Endodermal cell (in vitro differentiated cells): ENCODE data around the gene PCSK2. TPM values are rescaled to one million over a fixed set of nuclear protein-coding genes. Genes with fewer than 3 reads are reported as not detected.

Experiments
- DNase-seq: peaks from one replicate; pipeline ENCODE4 v3.0.0-alpha.2; 2017
- H3K27ac ChIP-seq: 2 replicates; pipeline ENCODE4 v1.5.1; 2013; ENCODE audit warnings: mild to moderate bottlenecking, low read depth, low read length, moderate library complexity
- H3K27me3 ChIP-seq: 2 replicates; pipeline ENCODE4 v1.6.1; 2013; ENCODE audit warnings: mild to moderate bottlenecking, low read length, moderate library complexity; ENCODE audit not compliant: insufficient read depth, control insufficient read depth, poor library complexity, severe bottlenecking
- H3K36me3 ChIP-seq: 2 replicates; pipeline ENCODE4 v1.7.0; 2013; ENCODE audit warnings: mild to moderate bottlenecking, low read length, moderate library complexity; ENCODE audit not compliant: control insufficient read depth, insufficient read depth
- H3K4me1 ChIP-seq: one replicate; pipeline ENCODE4 v1.7.0; 2013; ENCODE audit warnings: low read length; ENCODE audit not compliant: control insufficient read depth, insufficient read depth
- H3K4me3 ChIP-seq: 2 replicates; pipeline ENCODE4 v1.5.1; 2013; ENCODE audit warnings: mild to moderate bottlenecking, low read length, moderate library complexity
- H3K9ac ChIP-seq: 2 replicates; pipeline ENCODE4 v1.6.1; 2013; ENCODE audit warnings: mild to moderate bottlenecking, low read length, moderate library complexity; ENCODE audit not compliant: poor library complexity, severe bottlenecking; ENCODE audit errors: extremely low read depth
- H3K9me3 ChIP-seq: 2 replicates; pipeline ENCODE4 v1.6.1; 2013; ENCODE audit warnings: mild to moderate bottlenecking, low read length, moderate library complexity; ENCODE audit not compliant: control insufficient read depth
- H3K27ac Mint-ChIP-seq: 2 replicates; pipeline ENCODE4 v1.8.0; 2020; ENCODE audit warnings: mixed read lengths
- H3K27me3 Mint-ChIP-seq: 2 replicates; pipeline ENCODE4 v1.8.0; 2021; ENCODE audit warnings: mild to moderate bottlenecking, mixed read lengths; ENCODE audit not compliant: insufficient read depth
- H3K36me3 Mint-ChIP-seq: 2 replicates; pipeline ENCODE4 v1.8.0; 2020; ENCODE audit warnings: low read depth, mixed read lengths
- H3K4me1 Mint-ChIP-seq: 2 replicates; pipeline ENCODE4 v1.8.0; 2020; ENCODE audit warnings: mixed read lengths
- H3K4me3 Mint-ChIP-seq: 2 replicates; pipeline ENCODE4 v1.8.0; 2020; ENCODE audit warnings: mild to moderate bottlenecking, moderate library complexity, mixed read lengths
- H3K9me3 Mint-ChIP-seq: 2 replicates; pipeline ENCODE4 v1.8.0; 2020; ENCODE audit warnings: mild to moderate bottlenecking, mixed read lengths
- WGBS, 2 experiments: methylation state at CpG; one replicate each; pipeline versions ENCODE4 v1.1.5 to v1.1.7; 2013; ENCODE audit warnings: missing lambda C conversion rate in 2 of 2, mixed read lengths in 1 of 2; ENCODE audit not compliant: insufficient coverage in 1 of 2, insufficient read length in 1 of 2; 5-methylcytosine and 5-hydroxymethylcytosine counted together
- total RNA-seq, 2 donors: library from RNA; stranded (reverse); fragmentation: NEBNext Ultra II Directional in 1 of 2; extraction: Animal tissue kit (Norgen Biotek cat#: 25700) in 1 of 2; gene quantifications; 2 replicates in 1 of 2; 3 replicates in 1 of 2; pipeline ENCODE4 v1.2.1, GENCODE V29; 2021
- TF ChIP-seq, protein P1 (sequence below): fragments of 200-600 bp; sonication (generic); conservative IDR thresholded peaks from 2 replicates; pipeline ENCODE4 v1.5.0; 2021; ENCODE audit warnings: antibody characterized with exemption, mild to moderate bottlenecking

PCSK2 gene
- total RNA-seq, 2 donors from 2014 or later: 3.0 to 4.8 TPM

- no peaks in the 10 kb centered on the region for H3K27me3 Mint-ChIP-seq
- TF ChIP-seq, protein P1, sequence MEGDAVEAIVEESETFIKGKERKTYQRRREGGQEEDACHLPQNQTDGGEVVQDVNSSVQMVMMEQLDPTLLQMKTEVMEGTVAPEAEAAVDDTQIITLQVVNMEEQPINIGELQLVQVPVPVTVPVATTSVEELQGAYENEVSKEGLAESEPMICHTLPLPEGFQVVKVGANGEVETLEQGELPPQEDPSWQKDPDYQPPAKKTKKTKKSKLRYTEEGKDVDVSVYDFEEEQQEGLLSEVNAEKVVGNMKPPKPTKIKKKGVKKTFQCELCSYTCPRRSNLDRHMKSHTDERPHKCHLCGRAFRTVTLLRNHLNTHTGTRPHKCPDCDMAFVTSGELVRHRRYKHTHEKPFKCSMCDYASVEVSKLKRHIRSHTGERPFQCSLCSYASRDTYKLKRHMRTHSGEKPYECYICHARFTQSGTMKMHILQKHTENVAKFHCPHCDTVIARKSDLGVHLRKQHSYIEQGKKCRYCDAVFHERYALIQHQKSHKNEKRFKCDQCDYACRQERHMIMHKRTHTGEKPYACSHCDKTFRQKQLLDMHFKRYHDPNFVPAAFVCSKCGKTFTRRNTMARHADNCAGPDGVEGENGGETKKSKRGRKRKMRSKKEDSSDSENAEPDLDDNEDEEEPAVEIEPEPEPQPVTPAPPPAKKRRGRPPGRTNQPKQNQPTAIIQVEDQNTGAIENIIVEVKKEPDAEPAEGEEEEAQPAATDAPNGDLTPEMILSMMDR: no peak
- peak; percentile 7 for DNase-seq
Measured at GRCh38 chr20:17491488-17491887, 264.6 kb downstream of the PCSK2 start.

GRCh38 chr20:17493173-17493572, 266.3 kb downstream of the PCSK2 start:
- Histone ChIP-seq H3K36me3 (no peaks in the 10 kb centered on the region), H3K27ac (no peak overlapping the region), H3K9me3 (no peaks in the 10 kb centered on the region), H3K4me3 (no peak overlapping the region), H3K27me3 (no peaks in the 10 kb centered on the region), H3K4me1 (no peaks in the 10 kb centered on the region), H3K9ac (no peak overlapping the region)
- peaks cover 18% of the 10 kb centered on the region for H3K36me3 Mint-ChIP-seq
- no peak overlapping the region for H3K4me3 Mint-ChIP-seq
- no peaks in the 10 kb centered on the region for H3K27me3 Mint-ChIP-seq
- 84% methylated on average over 2 of the region's 2 CpGs; no CpG with 5 or more reads in 1 of the 2 experiments for WGBS, 2 experiments
- peaks cover 3% of the 10 kb centered on the region for H3K9me3 Mint-ChIP-seq
- TF ChIP-seq, protein P1: no peak
- no peak overlapping the region for H3K27ac Mint-ChIP-seq
- peak; percentile 15 for DNase-seq
- no peaks in the 10 kb centered on the region for H3K4me1 Mint-ChIP-seq

More at GRCh38 chr20:17491488-17491887, 264.6 kb downstream of the PCSK2 start:
- Histone ChIP-seq H3K4me1 (no peaks in the 10 kb centered on the region), H3K36me3 (no peaks in the 10 kb centered on the region), H3K27ac (no peak overlapping the region), H3K27me3 (no peaks in the 10 kb centered on the region), H3K9me3 (no peaks in the 10 kb centered on the region), H3K4me3 (no peak overlapping the region), H3K9ac (no peak overlapping the region)
- WGBS, 2 experiments: 92 to 97% methylated on average over 3 to 4 of the region's 4 CpGs
- H3K9me3 Mint-ChIP-seq: peaks cover 3% of the 10 kb centered on the region
- H3K36me3 Mint-ChIP-seq: peaks cover 18% of the 10 kb centered on the region
- no peaks in the 10 kb centered on the region for H3K4me1 Mint-ChIP-seq
- no peak overlapping the region for H3K4me3 Mint-ChIP-seq
- no peak overlapping the region for H3K27ac Mint-ChIP-seq

GRCh38 chr20:17494201-17494600, 267.4 kb downstream of the PCSK2 start:
- no peaks in the 10 kb centered on the region for H3K27me3 ChIP-seq
- peak; percentile 13 for DNase-seq
- Mint-ChIP-seq H3K27me3 (no peaks in the 10 kb centered on the region), H3K36me3 (peaks cover 18% of the 10 kb centered on the region), H3K27ac (no peak overlapping the region), H3K9me3 (peaks cover 3% of the 10 kb centered on the region), H3K4me3 (no peak overlapping the region), H3K4me1 (no peaks in the 10 kb centered on the region)
- H3K4me1 ChIP-seq: no peaks in the 10 kb centered on the region
- H3K4me3 ChIP-seq: no peak overlapping the region
- WGBS, 2 experiments: 93 to 95% methylated on average over 4 to 7 of the region's 7 CpGs
- no peak overlapping the region for H3K9ac ChIP-seq
- H3K27ac ChIP-seq: no peak overlapping the region
- TF ChIP-seq, protein P1: no peak
- no peaks in the 10 kb centered on the region for H3K36me3 ChIP-seq
- H3K9me3 ChIP-seq: no peaks in the 10 kb centered on the region
